Muscle layer of duodenum (tissue), 2 donors: ENCODE data around the gene SLC43A2.
"Not testable (repeated sequence)": the region's sequence is repeated elsewhere in the genome, so short reads cannot be mapped to it uniquely, and the experiment has no call there.

ENCODE experiments used
- H3K27ac ChIP-seq: one replicate; pipeline ENCODE4 v1.7.0; 2013; ENCODE audit warnings: mild to moderate bottlenecking, low read length
- H3K27me3 ChIP-seq: one replicate; pipeline ENCODE4 v1.7.0; 2013; ENCODE audit warnings: low read depth, mild to moderate bottlenecking, control low read depth, low read length
- H3K36me3 ChIP-seq, 2 donors: one replicate each; pipeline ENCODE4 v1.7.0; 2013; ENCODE audit warnings: low read length in 2 of 2, control low read depth in 1 of 2, mild to moderate bottlenecking in 1 of 2; ENCODE audit not compliant: insufficient read depth in 2 of 2, control insufficient read depth in 1 of 2
- H3K4me1 ChIP-seq, 2 donors: one replicate each; pipeline ENCODE4 v1.7.0; 2013; ENCODE audit warnings: low read length in 2 of 2, mild to moderate bottlenecking in 2 of 2, control low read depth in 1 of 2, moderate library complexity in 1 of 2; ENCODE audit not compliant: insufficient read depth in 2 of 2, control insufficient read depth in 1 of 2
- H3K4me3 ChIP-seq, 2 donors: one replicate each; pipeline ENCODE4 v1.7.0; 2013; ENCODE audit warnings: low read length in 2 of 2, low read depth in 1 of 2, mild to moderate bottlenecking in 1 of 2
- H3K9me3 ChIP-seq, 2 donors: one replicate each; pipeline ENCODE4 v1.7.0; 2013; ENCODE audit warnings: low read length in 2 of 2, control low read depth in 1 of 2, mild to moderate bottlenecking in 1 of 2; ENCODE audit not compliant: control insufficient read depth in 1 of 2
- donor health status: healthy.

The SLC43A2 gene

GRCh38 chr17:1563786-1564613, 64.6 kb downstream of the SLC43A2 start:
- no peaks in the 10 kb centered on the region for H3K27me3 ChIP-seq
- H3K36me3 ChIP-seq = no peaks in the 10 kb centered on the region
- peaks cover 13 to 28% of the 10 kb centered on the region in 2 donors for H3K4me1 ChIP-seq
- no peak overlapping the region for H3K4me3 ChIP-seq
- H3K9me3 ChIP-seq = no peaks in the 10 kb centered on the region
- H3K27ac ChIP-seq = no peak overlapping the region

GRCh38 chr17:1563471-1563785, 65.2 kb downstream of the SLC43A2 start:
- not testable (repeated sequence) for H3K9me3 ChIP-seq, H3K27ac ChIP-seq, H3K4me3 ChIP-seq, H3K27me3 ChIP-seq, H3K36me3 ChIP-seq
- H3K4me1 ChIP-seq = peaks cover 13 to 30% of the 10 kb centered on the region in 2 donors

- Histone ChIP-seq H3K4me3 (peak overlapping the region; percentile 62 to 81), H3K36me3 (no peaks in the 10 kb centered on the region), H3K27ac (no peak overlapping the region), H3K4me1 (peaks cover 13 to 30% of the 10 kb centered on the region in 2 donors), H3K27me3 (no peaks in the 10 kb centered on the region), H3K9me3 (no peaks in the 10 kb centered on the region)
These were observed 66.4 kb downstream of the SLC43A2 start for GRCh38 chr17:1562176-1562643.

GRCh38 chr17:1561420-1562175, 67.0 kb downstream of the SLC43A2 start:
- H3K4me1 ChIP-seq = peaks cover 13 to 30% of the 10 kb centered on the region in 2 donors
- H3K4me3 ChIP-seq = peak overlapping the region; percentile 62 to 81
- no peaks in the 10 kb centered on the region for H3K27me3 ChIP-seq
- H3K9me3 ChIP-seq = no peaks in the 10 kb centered on the region
- H3K27ac ChIP-seq = peak overlapping the region; percentile 8
- H3K36me3 ChIP-seq = peaks cover 0 to 3% of the 10 kb centered on the region in 2 donors

DNA sequence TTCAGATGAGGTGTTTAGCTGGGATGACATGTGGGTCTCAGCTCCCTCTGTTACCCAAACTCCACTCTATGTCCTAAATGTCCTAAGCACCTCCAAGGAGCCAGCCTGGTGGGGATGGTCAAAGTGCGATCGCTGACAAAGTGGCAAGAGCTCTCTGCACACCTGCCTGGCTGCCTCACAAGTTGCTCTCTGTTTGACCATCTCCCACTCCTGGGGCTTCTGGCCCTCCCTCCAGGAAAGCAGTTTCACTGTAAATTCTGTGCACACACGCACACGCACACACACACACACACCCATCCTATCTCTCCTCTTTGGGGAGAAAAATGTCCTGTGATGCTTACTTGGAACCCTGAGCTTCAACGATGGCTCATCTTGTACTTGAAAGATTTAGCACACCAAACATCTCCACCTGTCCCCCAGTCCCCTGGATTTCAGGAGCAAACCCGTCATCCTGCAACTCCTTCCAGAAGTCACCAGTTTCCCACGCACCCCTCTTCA, 67.7 kb downstream of the SLC43A2 start:
- H3K27ac ChIP-seq = peak overlapping the region; percentile 27
- peak overlapping the region; percentile 62 to 81 for H3K4me3 ChIP-seq
- H3K36me3 ChIP-seq = peaks cover 0 to 6% of the 10 kb centered on the region in 2 donors
- no peaks in the 10 kb centered on the region for H3K9me3 ChIP-seq
- H3K4me1 ChIP-seq = peaks cover 13 to 30% of the 10 kb centered on the region in 2 donors
- H3K27me3 ChIP-seq = no peaks in the 10 kb centered on the region

DNA sequence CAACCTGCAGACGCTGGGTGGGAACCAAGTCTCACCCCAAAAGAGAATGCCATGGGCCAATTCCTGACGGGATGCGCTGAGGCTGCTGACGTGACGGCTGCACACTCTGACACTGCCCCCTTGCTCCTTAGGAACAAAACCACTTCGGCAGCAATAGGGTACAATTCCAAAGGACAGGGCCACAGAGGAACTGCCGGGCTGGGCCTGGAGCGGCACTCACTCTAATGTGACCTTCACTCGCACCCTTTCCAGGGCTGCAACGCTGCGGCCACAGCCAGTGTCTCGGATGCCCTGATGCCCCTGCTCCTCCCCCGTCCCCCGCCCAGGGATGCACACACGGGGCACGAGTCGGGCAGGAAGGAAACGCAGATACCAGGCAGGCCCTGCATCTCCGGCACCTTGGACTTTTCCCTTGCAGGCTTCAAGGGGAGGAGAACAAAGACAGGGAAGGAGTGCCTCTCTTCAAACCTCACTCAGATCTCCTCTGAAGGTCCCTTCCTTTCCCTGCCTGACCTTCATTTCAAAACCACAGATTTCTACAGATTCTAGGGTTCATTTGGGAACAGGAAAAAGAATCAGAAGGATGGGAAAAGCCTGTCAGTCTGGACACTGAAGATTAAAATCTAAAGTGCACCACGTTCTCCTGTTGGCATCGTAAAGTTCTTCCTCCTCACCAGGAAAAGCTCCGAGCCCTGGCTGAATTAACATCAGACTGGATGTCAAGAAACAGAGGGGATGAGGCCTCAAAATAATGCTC, 68.4 kb downstream of the SLC43A2 start:
- Histone ChIP-seq H3K9me3 (no peaks in the 10 kb centered on the region), H3K27ac (peak overlapping the region; percentile 27), H3K27me3 (no peaks in the 10 kb centered on the region), H3K4me1 (peaks cover 13 to 34% of the 10 kb centered on the region in 2 donors), H3K36me3 (peaks cover 0 to 6% of the 10 kb centered on the region in 2 donors), H3K4me3 (peak overlapping the region in 1 of 2 donors; percentile 62)

DNA sequence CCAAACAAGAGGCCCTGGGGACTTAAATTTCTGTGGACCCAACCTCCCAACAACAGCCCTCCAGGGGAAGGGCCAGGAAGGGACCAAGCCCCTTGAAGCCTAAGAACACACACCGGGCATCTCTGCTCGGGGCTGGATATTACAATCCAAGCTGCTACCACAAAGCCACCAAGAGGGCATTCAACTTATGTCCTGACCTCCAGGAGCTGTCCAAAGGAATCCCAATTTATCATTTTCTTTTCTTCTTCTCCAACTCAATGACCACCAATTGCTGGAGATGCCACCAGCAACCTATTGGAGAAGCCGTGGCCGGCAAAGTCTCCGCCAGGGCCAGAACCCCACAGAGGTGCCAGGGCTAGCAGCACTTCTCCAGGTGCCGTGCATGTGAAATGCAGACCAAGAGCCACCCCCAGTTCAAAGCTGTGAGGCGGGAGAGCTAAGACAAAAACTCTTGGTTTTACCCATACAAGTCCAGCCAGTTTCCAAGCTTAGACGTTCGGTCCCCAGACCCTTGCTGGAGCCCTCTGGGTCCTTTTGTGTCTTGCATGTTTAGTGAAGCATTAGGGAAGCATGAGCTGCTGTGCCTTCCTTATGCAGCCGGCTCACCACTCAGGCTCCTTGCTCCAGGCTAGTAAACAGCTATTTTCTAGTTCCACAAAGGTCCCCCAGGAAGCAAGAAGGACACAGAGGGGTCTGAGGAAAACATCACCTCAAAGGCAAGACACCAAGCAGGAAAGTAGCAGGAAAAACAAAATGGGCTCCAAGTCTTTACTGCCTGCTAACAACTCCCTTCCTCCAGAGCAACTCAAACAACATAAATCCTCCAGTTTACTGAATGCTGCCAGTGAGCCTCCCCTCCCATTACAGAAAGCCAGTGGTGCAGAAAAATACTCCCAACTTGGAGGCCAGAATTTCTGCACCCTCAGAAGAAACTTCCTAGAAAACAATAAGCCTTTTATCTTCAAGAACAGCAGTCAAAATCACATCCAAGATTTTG, 69.3 kb downstream of the SLC43A2 start:
- H3K36me3 ChIP-seq = peaks cover 0 to 6% of the 10 kb centered on the region in 2 donors
- no peak overlapping the region for H3K27ac ChIP-seq
- H3K9me3 ChIP-seq = no peaks in the 10 kb centered on the region
- no peak overlapping the region for H3K4me3 ChIP-seq
- H3K4me1 ChIP-seq = peaks cover 13 to 38% of the 10 kb centered on the region in 2 donors
- H3K27me3 ChIP-seq = no peaks in the 10 kb centered on the region

GRCh38 chr17:1558401-1558800, 70.2 kb downstream of the SLC43A2 start:
- H3K27ac ChIP-seq = no peak overlapping the region
- H3K4me3 ChIP-seq = no peak overlapping the region
- H3K36me3 ChIP-seq = peaks cover 0 to 6% of the 10 kb centered on the region in 2 donors
- H3K27me3 ChIP-seq = no peaks in the 10 kb centered on the region
- no peaks in the 10 kb centered on the region for H3K9me3 ChIP-seq
- H3K4me1 ChIP-seq = peaks cover 13 to 38% of the 10 kb centered on the region in 2 donors

- no peak overlapping the region for H3K27ac ChIP-seq
- no peaks in the 10 kb centered on the region for H3K9me3 ChIP-seq
- peaks cover 13 to 34% of the 10 kb centered on the region in 2 donors for H3K4me1 ChIP-seq
- no peaks in the 10 kb centered on the region for H3K27me3 ChIP-seq
- H3K4me3 ChIP-seq = no peak overlapping the region
- H3K36me3 ChIP-seq = peaks cover under 1 to 7% of the 10 kb centered on the region in 2 donors
These were observed 71.1 kb downstream of the SLC43A2 start for GRCh38 chr17:1557355-1558095.
